ENCODE data around the gene NRXN2.
"Not testable (repeated sequence)": the region's sequence is repeated elsewhere in the genome, so short reads cannot be mapped to it uniquely, and the experiment has no call there.

The NRXN2 gene

GRCh38 chr11:64719406-64719805 is 3.6 kb downstream of the NRXN2 start:
- no peak for DNase-seq

GRCh38 chr11:64718780-64719124 is 4.2 kb downstream of the NRXN2 start:
- no peak for DNase-seq

- DNase-seq, result no peak
Observed at GRCh38 chr11:64718084-64718779, 4.8 kb downstream of the NRXN2 start.

- no peak for DNase-seq
Observed at GRCh38 chr11:64717268-64717578, 5.8 kb downstream of the NRXN2 start.

- DNase-seq, result no peak
Observed at GRCh38 chr11:64716473-64717267, 6.3 kb downstream of the NRXN2 start.

- DNase-seq, result no peak
Observed at GRCh38 chr11:64715756-64716472, 7.1 kb downstream of the NRXN2 start.

- DNase-seq, result no peak
Observed at GRCh38 chr11:64715110-64715509, 7.9 kb downstream of the NRXN2 start.

- DNase-seq, result no peak
Observed at GRCh38 chr11:64714666-64715065, 8.3 kb downstream of the NRXN2 start.

- DNase-seq, result no peak
Observed at GRCh38 chr11:64713781-64714363, 9.1 kb downstream of the NRXN2 start.

- no peak for DNase-seq
Observed at GRCh38 chr11:64713016-64713707, 9.8 kb downstream of the NRXN2 start.

- no peak for DNase-seq
Observed at GRCh38 chr11:64712430-64713015, 10.5 kb downstream of the NRXN2 start.

GRCh38 chr11:64711956-64712362 is 11.0 kb downstream of the NRXN2 start:
- no peak for DNase-seq

- no peak for DNase-seq
Observed at GRCh38 chr11:64711138-64711955, 11.7 kb downstream of the NRXN2 start.

GRCh38 chr11:64710418-64711137 is 12.4 kb downstream of the NRXN2 start:
- DNase-seq, result no peak

GRCh38 chr11:64705501-64705900 is 17.5 kb downstream of the NRXN2 start:
- no peak for DNase-seq

GRCh38 chr11:64703048-64703447 is 19.9 kb downstream of the NRXN2 start:
- DNase-seq, result no peak

GRCh38 chr11:64701956-64702355 is 21.0 kb downstream of the NRXN2 start:
- not testable (repeated sequence) for DNase-seq

GRCh38 chr11:64698427-64698826 is 24.6 kb downstream of the NRXN2 start:
- no peak for DNase-seq

- DNase-seq, result no peak
Observed at GRCh38 chr11:64697663-64698375, 25.2 kb downstream of the NRXN2 start.

- DNase-seq, result no peak
Observed at GRCh38 chr11:64696045-64696444, 27.0 kb downstream of the NRXN2 start.
